HepG2 (cell line): ENCODE data around the gene SOAT2. TPM values are rescaled to one million over a fixed set of nuclear protein-coding genes. Genes with fewer than 3 reads are reported as not detected.
A peak's percentile ranks its signal among the peaks of the same experiment; 100 is the strongest.

Source experiments
- ATAC-seq: fragments of 200-7000 bp; cut with Tn5 transposase; 3 replicates; pipeline ENCODE4 v1.9.1; 2020; ENCODE audit warnings: mild to moderate bottlenecking, moderate library complexity
- BruUV-seq: library from RNA; stranded (reverse); fragments of 400-500 nt; replicated peaks from 2 replicates; lab custom pipeline; 2021; lab: Mats Ljungman, UMichigan
- CTCF ChIA-PET: fragments of 300-600 bp; formaldehyde crosslinking; extraction: SDS; loops from one replicate; lab custom pipeline; 2021; ENCODE audit warnings: low total read pairs, inconsistent platforms, low intra/inter-chr PET ratio; lab: Yijun Ruan, JAX
- POLR2A ChIA-PET: fragments of 350-600 bp; sonication (Branson Sonifier 250); formaldehyde crosslinking; loops from one replicate; lab custom pipeline; 2020; ENCODE audit warnings: antibody characterized with exemption, inconsistent platforms; lab: Yijun Ruan, JAX
- DNase-seq: peaks from one replicate; pipeline ENCODE4 v3.0.0-alpha.2; 2015; ENCODE audit warnings: low spot score
- FAIRE-seq: peaks from 3 replicates; lab custom pipeline; 2011; peaks lifted over from hg19 to GRCh38; lab: Jason Lieb, UNC
- H2AFZ ChIP-seq: one replicate; pipeline ENCODE4 v1.6.1; 2011; ENCODE audit warnings: low read length, inconsistent platforms
- H3K27ac ChIP-seq: fragments of 300-600 bp; 3 replicates; pipeline ENCODE4 v1.8.0; 2011; ENCODE audit warnings: mixed run types, mild to moderate bottlenecking, mixed read lengths, low read length, inconsistent platforms; ENCODE audit not compliant: insufficient read depth; ENCODE audit errors: extremely low read length
- H3K27me3 ChIP-seq, 2 experiments: fragments of 200-600 bp in 1 of 2; 2 replicates in 1 of 2; 3 replicates in 1 of 2; pipeline versions ENCODE4 v1.6.0 to v1.8.0; 2011; ENCODE audit warnings: low read length in 2 of 2, mild to moderate bottlenecking in 2 of 2, moderate library complexity in 2 of 2, inconsistent platforms in 1 of 2; ENCODE audit not compliant: insufficient read depth in 2 of 2, control insufficient read depth in 1 of 2
- H3K36me3 ChIP-seq, 2 experiments: fragments of 200-600 bp in 1 of 2; replicated peaks in 1 of 2; 2 replicates in 1 of 2; 3 replicates in 1 of 2; pipeline versions ENCODE4 v1.5.1 to v1.8.0; 2011; ENCODE audit warnings: low read length in 2 of 2, inconsistent platforms in 1 of 2; ENCODE audit not compliant: insufficient read depth in 2 of 2, control insufficient read depth in 1 of 2
- H3K4me1 ChIP-seq: 2 replicates; pipeline ENCODE4 v1.5.1; 2012; ENCODE audit warnings: low read length, inconsistent platforms; ENCODE audit not compliant: insufficient read depth
- H3K4me2 ChIP-seq: 2 replicates; pipeline ENCODE4 v1.6.0; 2011; ENCODE audit warnings: low read depth, low read length, inconsistent platforms
- H3K4me3 ChIP-seq, 3 experiments: fragments of 200-600 bp in 1 of 3; sonication (generic), shearing (Covaris generic) in 1 of 3; replicated peaks in 1 of 3; 2 replicates each; pipeline ENCODE4 v1.5.1; 2011 to 2016; ENCODE audit warnings: low read length in 3 of 3, inconsistent platforms in 2 of 3, low read depth in 2 of 3, mild to moderate bottlenecking in 2 of 3, control low read depth in 1 of 3, mixed read lengths in 1 of 3; ENCODE audit not compliant: insufficient read depth in 1 of 3
- H3K79me2 ChIP-seq: one replicate; pipeline ENCODE4 v1.6.1; 2011; ENCODE audit warnings: low read length, inconsistent platforms; ENCODE audit not compliant: insufficient read depth
- H3K9ac ChIP-seq: 2 replicates; pipeline ENCODE4 v1.6.0; 2011; ENCODE audit warnings: mild to moderate bottlenecking, low read depth, low read length, inconsistent platforms; ENCODE audit not compliant: insufficient read depth
- H3K9me3 ChIP-seq: 2 replicates; pipeline ENCODE4 v1.5.1; 2012; ENCODE audit warnings: mild to moderate bottlenecking, low read length
- H4K20me1 ChIP-seq: 2 replicates; pipeline ENCODE4 v1.6.0; 2011; ENCODE audit warnings: inconsistent platforms, mild to moderate bottlenecking, low read length, moderate library complexity; ENCODE audit not compliant: insufficient read depth
- MED1 ChIP-seq: sonication (generic); formaldehyde crosslinking; IDR thresholded peaks from 2 replicates; pipeline ENCODE4 v1.4.0; 2020; ENCODE audit warnings: missing genetic modification reagents
- NCOA2 ChIP-seq: sonication (generic); formaldehyde crosslinking; IDR thresholded peaks from 2 replicates; pipeline ENCODE4 v1.8.0; 2022; ENCODE audit warnings: inconsistent platforms
- NCOA5 ChIP-seq: sonication (generic); formaldehyde crosslinking; IDR thresholded peaks from 2 replicates; pipeline ENCODE4 v1.4.0; 2020; ENCODE audit warnings: missing genetic modification reagents
- SCMH1 ChIP-seq: sonication (generic); formaldehyde crosslinking; IDR thresholded peaks from 2 replicates; pipeline ENCODE4 v1.9.0; 2021; ENCODE audit warnings: missing genetic modification reagents, mild to moderate bottlenecking, borderline replicate concordance
- ZBTB37 ChIP-seq: sonication (generic); formaldehyde crosslinking; IDR thresholded peaks from 2 replicates; pipeline ENCODE4 v1.4.0; 2020; ENCODE audit warnings: mild to moderate bottlenecking, missing genetic modification reagents
- WGBS: methylation state at CpG from one replicate; pipeline ENCODE4 v1.1.6; 2017; ENCODE audit warnings: low lambda C conversion rate; 5-methylcytosine and 5-hydroxymethylcytosine counted together
- in situ Hi-C: cut with HindIII; loops from 2 replicates; pipeline ENCODE4 v1.10.0; 2017; ENCODE audit warnings: low pct_unique_long_range_greater_than_20kb; ENCODE audit not compliant: extremely low pct_ligation_motif_present
- intact Hi-C: fragments of 100-400 bp; cut with micrococcal nuclease; formaldehyde crosslinking; loops from one replicate; pipeline ENCODE4 v1.10.0; 2022; ENCODE audit not compliant: unreplicated experiment
- polyA plus RNA-seq, 8 experiments: library from polyadenylated mRNA; depleted of rRNA in 3 of 8; stranded (reverse) in 7 of 8; unstranded in 1 of 8; fragments of >200 nt; fragmentation: Illumina TruSeq in 4 of 8; extraction: Trizol in 4 of 8; gene quantifications; 2 replicates each; pipeline versions ENCODE4 v1.2.1 to v1.2.3, GENCODE V29; 2011 to 2016; ENCODE audit warnings: low read depth in 4 of 8, missing spikeins in 1 of 8, mixed read lengths in 1 of 8; ENCODE audit not compliant: insufficient read depth in 1 of 8
- total RNA-seq, 5 experiments: library from RNA; depleted of rRNA; stranded (reverse); fragments of >200 nt; fragmentation: Illumina TruSeq; extraction: Trizol; gene quantifications; 2 replicates each; pipeline ENCODE4 v1.2.3, GENCODE V29; 2016; ENCODE audit warnings: low read depth in 1 of 5
- TF ChIP-seq, protein P1 (sequence below): sonication (generic); formaldehyde crosslinking; IDR thresholded peaks from 2 replicates; pipeline ENCODE4 v1.4.0; 2020; ENCODE audit warnings: missing genetic modification reagents
- TF ChIP-seq, protein P2 (sequence below): sonication (generic); formaldehyde crosslinking; IDR thresholded peaks from 2 replicates; pipeline ENCODE4 v1.4.0; 2020; ENCODE audit warnings: missing genetic modification reagents, borderline replicate concordance

The SOAT2 gene
- total and polyA plus RNA-seq, 2 of the 13 experiments (the other 11 are each of a cell fraction or from before 2014, with no cell fraction given): 14.9 to 108 TPM

GRCh38 chr12:53096759-53097158 lies 6.5 kb upstream of the SOAT2 start:
- Histone ChIP-seq H3K4me3 (peak overlapping the region; percentile 56 to 90 (median 78); a peak in 5 of 6 replicates), H4K20me1 (no peaks in the 10 kb centered on the region), H3K27ac (no peak overlapping the region), H3K79me2 (no peaks in the 10 kb centered on the region), H2AFZ (no peak overlapping the region), H3K4me2 (peak overlapping the region; percentile 94), H3K9ac (no peak overlapping the region), H3K4me1 (peaks cover 75% of the 10 kb centered on the region), H3K9me3 (no peaks in the 10 kb centered on the region), H3K27me3 (peaks cover 0 to 14% of the 10 kb centered on the region in 2 experiments; a peak in 3 of 5 replicates), H3K36me3 (no peaks in the 10 kb centered on the region)
- TF ChIP-seq ZBTB37 (no peak), NCOA5 (CRISPR knock-in tag) (no peak), SCMH1 (CRISPR knock-in tag) (no peak), NCOA2 (no peak), MED1 (CRISPR knock-in tag) (no peak)
- TF ChIP-seq, protein P1, sequence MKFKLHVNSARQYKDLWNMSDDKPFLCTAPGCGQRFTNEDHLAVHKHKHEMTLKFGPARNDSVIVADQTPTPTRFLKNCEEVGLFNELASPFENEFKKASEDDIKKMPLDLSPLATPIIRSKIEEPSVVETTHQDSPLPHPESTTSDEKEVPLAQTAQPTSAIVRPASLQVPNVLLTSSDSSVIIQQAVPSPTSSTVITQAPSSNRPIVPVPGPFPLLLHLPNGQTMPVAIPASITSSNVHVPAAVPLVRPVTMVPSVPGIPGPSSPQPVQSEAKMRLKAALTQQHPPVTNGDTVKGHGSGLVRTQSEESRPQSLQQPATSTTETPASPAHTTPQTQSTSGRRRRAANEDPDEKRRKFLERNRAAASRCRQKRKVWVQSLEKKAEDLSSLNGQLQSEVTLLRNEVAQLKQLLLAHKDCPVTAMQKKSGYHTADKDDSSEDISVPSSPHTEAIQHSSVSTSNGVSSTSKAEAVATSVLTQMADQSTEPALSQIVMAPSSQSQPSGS: no peak
- TF ChIP-seq, protein P2, sequence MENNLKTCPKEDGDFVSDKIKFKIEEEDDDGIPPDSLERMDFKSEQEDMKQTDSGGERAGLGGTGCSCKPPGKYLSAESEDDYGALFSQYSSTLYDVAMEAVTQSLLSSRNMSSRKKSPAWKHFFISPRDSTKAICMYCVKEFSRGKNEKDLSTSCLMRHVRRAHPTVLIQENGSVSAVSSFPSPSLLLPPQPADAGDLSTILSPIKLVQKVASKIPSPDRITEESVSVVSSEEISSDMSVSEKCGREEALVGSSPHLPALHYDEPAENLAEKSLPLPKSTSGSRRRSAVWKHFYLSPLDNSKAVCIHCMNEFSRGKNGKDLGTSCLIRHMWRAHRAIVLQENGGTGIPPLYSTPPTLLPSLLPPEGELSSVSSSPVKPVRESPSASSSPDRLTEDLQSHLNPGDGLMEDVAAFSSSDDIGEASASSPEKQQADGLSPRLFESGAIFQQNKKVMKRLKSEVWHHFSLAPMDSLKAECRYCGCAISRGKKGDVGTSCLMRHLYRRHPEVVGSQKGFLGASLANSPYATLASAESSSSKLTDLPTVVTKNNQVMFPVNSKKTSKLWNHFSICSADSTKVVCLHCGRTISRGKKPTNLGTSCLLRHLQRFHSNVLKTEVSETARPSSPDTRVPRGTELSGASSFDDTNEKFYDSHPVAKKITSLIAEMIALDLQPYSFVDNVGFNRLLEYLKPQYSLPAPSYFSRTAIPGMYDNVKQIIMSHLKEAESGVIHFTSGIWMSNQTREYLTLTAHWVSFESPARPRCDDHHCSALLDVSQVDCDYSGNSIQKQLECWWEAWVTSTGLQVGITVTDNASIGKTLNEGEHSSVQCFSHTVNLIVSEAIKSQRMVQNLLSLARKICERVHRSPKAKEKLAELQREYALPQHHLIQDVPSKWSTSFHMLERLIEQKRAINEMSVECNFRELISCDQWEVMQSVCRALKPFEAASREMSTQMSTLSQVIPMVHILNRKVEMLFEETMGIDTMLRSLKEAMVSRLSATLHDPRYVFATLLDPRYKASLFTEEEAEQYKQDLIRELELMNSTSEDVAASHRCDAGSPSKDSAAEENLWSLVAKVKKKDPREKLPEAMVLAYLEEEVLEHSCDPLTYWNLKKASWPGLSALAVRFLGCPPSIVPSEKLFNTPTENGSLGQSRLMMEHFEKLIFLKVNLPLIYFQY (CRISPR knock-in tag): no peak
- POLR2A ChIA-PET: interaction anchor here (0.7 to 3.6 kb wide), 3 partner anchors 12 to 48 kb away, joined by 3 to 42 read pairs (median 3); partner anchors contain the start of gene SPRYD3
- in situ Hi-C loops: no loop called here
- 58% methylated on average over 9 of the region's 9 CpGs for WGBS
- BruUV-seq: no TSS peak
- ATAC-seq (no peak), DNase-seq (no peak), FAIRE-seq (no peak)
- intact Hi-C loops: no loop called here
- CTCF ChIA-PET: no interaction called here
